Measurements from ENCODE around the gene CSTF3. TPM values are rescaled to one million over a fixed set of nuclear protein-coding genes. Genes with fewer than 3 reads are reported as not detected.

CSTF3 gene
- total and polyA plus RNA-seq, 9 of the 15 experiments (the other 6 are each of a cell fraction or from before 2014, with no cell fraction given): 37.0 to 111 (median 61.0) TPM

DNA sequence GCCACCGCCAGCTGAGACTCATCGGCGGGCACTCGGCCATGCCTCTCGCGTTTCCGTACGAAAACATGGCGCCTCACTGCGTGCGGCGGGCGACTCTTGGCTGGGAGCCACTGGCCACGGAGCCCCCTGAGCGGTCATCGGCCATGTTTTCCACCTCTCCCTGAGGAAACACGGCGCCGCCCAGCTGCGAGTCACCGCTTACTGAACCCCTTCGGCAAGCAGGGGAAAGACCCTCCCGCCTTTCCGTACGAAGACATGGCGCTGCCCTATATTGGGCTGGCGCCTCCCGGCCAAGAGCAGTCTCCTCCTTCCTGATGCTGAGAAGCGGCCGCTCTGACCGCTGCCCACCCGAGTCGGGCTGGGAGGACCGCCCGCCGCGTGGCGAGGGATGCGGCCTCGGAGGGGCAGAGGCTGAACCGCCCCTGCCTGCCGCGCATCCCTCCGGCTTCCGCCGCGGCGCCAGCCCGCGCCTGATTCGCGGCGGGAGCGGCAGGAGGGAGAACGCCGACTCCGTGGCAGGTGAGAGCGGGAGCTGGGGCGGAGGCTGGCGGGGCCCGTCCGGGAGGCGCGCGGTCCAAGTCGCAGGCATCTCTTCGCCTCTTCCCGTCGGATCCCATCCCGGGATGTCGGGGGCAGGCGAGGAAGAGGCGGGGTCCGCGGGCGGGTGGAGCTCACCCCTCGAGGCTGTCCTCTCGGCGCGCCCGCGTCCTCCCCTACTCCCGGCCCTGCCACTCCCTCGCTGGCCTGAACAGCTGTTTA lies 121.8 kb downstream of the CSTF3 start, which contains the start of gene TCP11L1 (continued):
- no peak for TF ChIP-seq STAT5A (IDR thresholded peaks at IDR 0.05; ENCODE audit: borderline replicate concordance, low read length)
- TF ChIP-seq WHSC1 (IDR thresholded peaks at IDR 0.05; ENCODE audit: low read length): no peak
- TF ChIP-seq, protein P1, sequence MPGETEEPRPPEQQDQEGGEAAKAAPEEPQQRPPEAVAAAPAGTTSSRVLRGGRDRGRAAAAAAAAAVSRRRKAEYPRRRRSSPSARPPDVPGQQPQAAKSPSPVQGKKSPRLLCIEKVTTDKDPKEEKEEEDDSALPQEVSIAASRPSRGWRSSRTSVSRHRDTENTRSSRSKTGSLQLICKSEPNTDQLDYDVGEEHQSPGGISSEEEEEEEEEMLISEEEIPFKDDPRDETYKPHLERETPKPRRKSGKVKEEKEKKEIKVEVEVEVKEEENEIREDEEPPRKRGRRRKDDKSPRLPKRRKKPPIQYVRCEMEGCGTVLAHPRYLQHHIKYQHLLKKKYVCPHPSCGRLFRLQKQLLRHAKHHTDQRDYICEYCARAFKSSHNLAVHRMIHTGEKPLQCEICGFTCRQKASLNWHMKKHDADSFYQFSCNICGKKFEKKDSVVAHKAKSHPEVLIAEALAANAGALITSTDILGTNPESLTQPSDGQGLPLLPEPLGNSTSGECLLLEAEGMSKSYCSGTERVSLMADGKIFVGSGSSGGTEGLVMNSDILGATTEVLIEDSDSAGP (CRISPR knock-in tag; IDR thresholded peaks at IDR 0.05): no peak
- no peak for TF ChIP-seq FOXK1 (CRISPR knock-in tag; IDR thresholded peaks at IDR 0.05; ENCODE audit: borderline replicate concordance)
- TF ChIP-seq, protein P2, sequence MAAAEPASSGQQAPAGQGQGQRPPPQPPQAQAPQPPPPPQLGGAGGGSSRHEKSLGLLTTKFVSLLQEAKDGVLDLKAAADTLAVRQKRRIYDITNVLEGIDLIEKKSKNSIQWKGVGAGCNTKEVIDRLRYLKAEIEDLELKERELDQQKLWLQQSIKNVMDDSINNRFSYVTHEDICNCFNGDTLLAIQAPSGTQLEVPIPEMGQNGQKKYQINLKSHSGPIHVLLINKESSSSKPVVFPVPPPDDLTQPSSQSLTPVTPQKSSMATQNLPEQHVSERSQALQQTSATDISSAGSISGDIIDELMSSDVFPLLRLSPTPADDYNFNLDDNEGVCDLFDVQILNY (CRISPR knock-in tag; IDR thresholded peaks at IDR 0.05): 0 out of 2 replicates have a peak, but pooled peaks have one; percentile 33
- TF ChIP-seq RUNX1 (IDR thresholded peaks at IDR 0.05; ENCODE audit: low read depth): no peak
- no peak for TF ChIP-seq ZKSCAN8 (CRISPR knock-in tag; IDR thresholded peaks at IDR 0.05)
- peak; percentile 62; the same call in 1 of the 2 replicates for TF ChIP-seq CREM (IDR thresholded peaks at IDR 0.05; ENCODE audit: low read depth)
- TF ChIP-seq TARDBP (IDR thresholded peaks at IDR 0.05): no peak
- TF ChIP-seq KLF1 (tag; IDR thresholded peaks at IDR 0.05): no peak
- TF ChIP-seq ZNF717 (CRISPR knock-in tag; IDR thresholded peaks at IDR 0.05): no peak
- peak; percentile 25; the same call in 1 of the 2 replicates for TF ChIP-seq ILF3 (IDR thresholded peaks at IDR 0.05; ENCODE audit: borderline replicate concordance)
- TF ChIP-seq ZNF583 (CRISPR knock-in tag; IDR thresholded peaks at IDR 0.05): no peak
- peak; percentile 17 to 22; a peak in 3 of 4 replicates for TF ChIP-seq SIX5 (IDR thresholded peaks at IDR 0.05; ENCODE audit: borderline replicate concordance in 1 of 2, insufficient read depth in 1 of 2, low read depth in 1 of 2, low read length in 2 of 2)
- TF ChIP-seq, protein P3, sequence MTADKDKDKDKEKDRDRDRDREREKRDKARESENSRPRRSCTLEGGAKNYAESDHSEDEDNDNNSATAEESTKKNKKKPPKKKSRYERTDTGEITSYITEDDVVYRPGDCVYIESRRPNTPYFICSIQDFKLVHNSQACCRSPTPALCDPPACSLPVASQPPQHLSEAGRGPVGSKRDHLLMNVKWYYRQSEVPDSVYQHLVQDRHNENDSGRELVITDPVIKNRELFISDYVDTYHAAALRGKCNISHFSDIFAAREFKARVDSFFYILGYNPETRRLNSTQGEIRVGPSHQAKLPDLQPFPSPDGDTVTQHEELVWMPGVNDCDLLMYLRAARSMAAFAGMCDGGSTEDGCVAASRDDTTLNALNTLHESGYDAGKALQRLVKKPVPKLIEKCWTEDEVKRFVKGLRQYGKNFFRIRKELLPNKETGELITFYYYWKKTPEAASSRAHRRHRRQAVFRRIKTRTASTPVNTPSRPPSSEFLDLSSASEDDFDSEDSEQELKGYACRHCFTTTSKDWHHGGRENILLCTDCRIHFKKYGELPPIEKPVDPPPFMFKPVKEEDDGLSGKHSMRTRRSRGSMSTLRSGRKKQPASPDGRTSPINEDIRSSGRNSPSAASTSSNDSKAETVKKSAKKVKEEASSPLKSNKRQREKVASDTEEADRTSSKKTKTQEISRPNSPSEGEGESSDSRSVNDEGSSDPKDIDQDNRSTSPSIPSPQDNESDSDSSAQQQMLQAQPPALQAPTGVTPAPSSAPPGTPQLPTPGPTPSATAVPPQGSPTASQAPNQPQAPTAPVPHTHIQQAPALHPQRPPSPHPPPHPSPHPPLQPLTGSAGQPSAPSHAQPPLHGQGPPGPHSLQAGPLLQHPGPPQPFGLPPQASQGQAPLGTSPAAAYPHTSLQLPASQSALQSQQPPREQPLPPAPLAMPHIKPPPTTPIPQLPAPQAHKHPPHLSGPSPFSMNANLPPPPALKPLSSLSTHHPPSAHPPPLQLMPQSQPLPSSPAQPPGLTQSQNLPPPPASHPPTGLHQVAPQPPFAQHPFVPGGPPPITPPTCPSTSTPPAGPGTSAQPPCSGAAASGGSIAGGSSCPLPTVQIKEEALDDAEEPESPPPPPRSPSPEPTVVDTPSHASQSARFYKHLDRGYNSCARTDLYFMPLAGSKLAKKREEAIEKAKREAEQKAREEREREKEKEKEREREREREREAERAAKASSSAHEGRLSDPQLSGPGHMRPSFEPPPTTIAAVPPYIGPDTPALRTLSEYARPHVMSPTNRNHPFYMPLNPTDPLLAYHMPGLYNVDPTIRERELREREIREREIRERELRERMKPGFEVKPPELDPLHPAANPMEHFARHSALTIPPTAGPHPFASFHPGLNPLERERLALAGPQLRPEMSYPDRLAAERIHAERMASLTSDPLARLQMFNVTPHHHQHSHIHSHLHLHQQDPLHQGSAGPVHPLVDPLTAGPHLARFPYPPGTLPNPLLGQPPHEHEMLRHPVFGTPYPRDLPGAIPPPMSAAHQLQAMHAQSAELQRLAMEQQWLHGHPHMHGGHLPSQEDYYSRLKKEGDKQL (CRISPR knock-in tag; IDR thresholded peaks at IDR 0.05; ENCODE audit: borderline replicate concordance): no peak
- TF ChIP-seq TAL1 (IDR thresholded peaks at IDR 0.05): no peak
- TF ChIP-seq ZNF408 (CRISPR knock-in tag; IDR thresholded peaks at IDR 0.05; ENCODE audit: low read depth): no peak
- TF ChIP-seq PML (IDR thresholded peaks at IDR 0.05; ENCODE audit: low read length): no peak; the same call in 1 of the 2 replicates
- no peak for TF ChIP-seq SOX6 (IDR thresholded peaks at IDR 0.05)
- TF ChIP-seq ETV5 (CRISPR knock-in tag; IDR thresholded peaks at IDR 0.05; ENCODE audit: low read depth): peak; percentile 30; the same call in 1 of the 2 replicates
